HG03045 (cell line): ENCODE results near the gene REM2.
A peak's percentile ranks its signal among the peaks of the same experiment; 100 is the strongest.
"Not testable (repeated sequence)": the region's sequence is repeated elsewhere in the genome, so short reads cannot be mapped to it uniquely, and the experiment has no call there.

Experiments used
- ATAC-seq: cut with Tn5 transposase; IDR thresholded peaks from one replicate; pipeline ENCODE4 v1.9.1; 2021; ENCODE audit warnings: mild to moderate bottlenecking, moderate library complexity; ENCODE audit not compliant: unreplicated experiment

Gene REM2

GRCh38 chr14:22848351-22849164 is 34.5 kb upstream of the REM2 start:
- ATAC-seq, result no peak

- no peak for ATAC-seq
Observed at GRCh38 chr14:22849212-22849819, 33.7 kb upstream of the REM2 start.

GRCh38 chr14:22850944-22851764 is 31.9 kb upstream of the REM2 start:
- ATAC-seq, result no peak

GRCh38 chr14:22852178-22852577 is 30.8 kb upstream of the REM2 start:
- ATAC-seq, result not testable (repeated sequence)

- no peak for ATAC-seq
Observed at GRCh38 chr14:22852599-22852939, 30.5 kb upstream of the REM2 start.

- peak; percentile 74 for ATAC-seq
Observed at GRCh38 chr14:22852940-22853767, 29.9 kb upstream of the REM2 start.

GRCh38 chr14:22854296-22854695 is 28.7 kb upstream of the REM2 start:
- ATAC-seq, result not testable (repeated sequence)

GRCh38 chr14:22854963-22855724 is 27.9 kb upstream of the REM2 start:
- ATAC-seq, result no peak

GRCh38 chr14:22856428-22856827 is 26.6 kb upstream of the REM2 start:
- no peak for ATAC-seq

GRCh38 chr14:22860377-22860776 is 22.6 kb upstream of the REM2 start:
- not testable (repeated sequence) for ATAC-seq

GRCh38 chr14:22861651-22862050 is 21.4 kb upstream of the REM2 start:
- ATAC-seq, result no peak

- no peak for ATAC-seq
Observed at GRCh38 chr14:22864979-22865378, 18.0 kb upstream of the REM2 start.

- no peak for ATAC-seq
Observed at GRCh38 chr14:22865424-22866405, 17.3 kb upstream of the REM2 start.

GRCh38 chr14:22866874-22867273 is 16.1 kb upstream of the REM2 start:
- no peak for ATAC-seq

- peak; percentile 20 for ATAC-seq
Observed at GRCh38 chr14:22870811-22871223, 12.2 kb upstream of the REM2 start.

GRCh38 chr14:22871224-22872032 is 11.6 kb upstream of the REM2 start, which contains the start of gene LRP10:
Gene LRP10 (plus strand): TSS chr14:22871740. CDS start chr14:22872304, 564 bp downstream.
- peak; percentile 83 for ATAC-seq

- peak; percentile 23 for ATAC-seq
Observed at GRCh38 chr14:22872033-22872832, 10.8 kb upstream of the REM2 start.
